CD14-positive monocyte (primary cell): ENCODE results near the gene SLC25A21. TPM values are rescaled to one million over a fixed set of nuclear protein-coding genes. Genes with fewer than 3 reads are reported as not detected.

ENCODE experiments used
- DNase-seq, 3 donors: peaks; one replicate each; pipeline ENCODE4 v3.0.0-alpha.2; 2011 to 2022
- H2AFZ ChIP-seq: 2 replicates; pipeline ENCODE4 v1.6.0; 2012; ENCODE audit warnings: mild to moderate bottlenecking, low read depth, low read length, inconsistent platforms; ENCODE audit not compliant: insufficient read depth, poor library complexity, severe bottlenecking
- H3K27ac ChIP-seq, 2 donors: 1 replicate in 1 of 2; 2 replicates in 1 of 2; pipeline ENCODE4 v1.5.1; 2012 to 2013; ENCODE audit warnings: low read length in 2 of 2, control low read depth in 1 of 2, inconsistent platforms in 1 of 2, low read depth in 1 of 2, mild to moderate bottlenecking in 1 of 2
- H3K27me3 ChIP-seq, 2 donors: one replicate each; pipeline versions ENCODE4 v1.6.0 to v1.6.1; 2011 to 2013; ENCODE audit warnings: low read length in 2 of 2; ENCODE audit not compliant: control insufficient read depth in 2 of 2, insufficient read depth in 2 of 2
- H3K36me3 ChIP-seq, 2 donors: replicated peaks in 1 of 2; 1 replicate in 1 of 2; 2 replicates in 1 of 2; pipeline versions ENCODE4 v1.5.1 to v1.6.1; 2012 to 2013; ENCODE audit warnings: low read length in 2 of 2, control low read depth in 1 of 2, inconsistent platforms in 1 of 2, mild to moderate bottlenecking in 1 of 2; ENCODE audit not compliant: insufficient read depth in 2 of 2, control insufficient read depth in 1 of 2
- H3K4me1 ChIP-seq, 2 donors: 1 replicate in 1 of 2; 2 replicates in 1 of 2; pipeline versions ENCODE4 v1.5.1 to v1.6.1; 2012 to 2013; ENCODE audit warnings: low read length in 2 of 2, control low read depth in 1 of 2, inconsistent platforms in 1 of 2, mild to moderate bottlenecking in 1 of 2, moderate library complexity in 1 of 2; ENCODE audit not compliant: insufficient read depth in 2 of 2, control insufficient read depth in 1 of 2
- H3K4me2 ChIP-seq: replicated peaks from 2 replicates; pipeline ENCODE3; 2012; ENCODE audit warnings: low read length, moderate library complexity, mild to moderate bottlenecking; ENCODE audit not compliant: poor library complexity, severe bottlenecking; ENCODE audit errors: extremely low read depth
- H3K4me3 ChIP-seq, 3 experiments: fragments of 200-600 bp in 1 of 3; sonication (generic) in 1 of 3; replicated peaks in 1 of 3; 1 replicate in 2 of 3; 2 replicates in 1 of 3; pipeline ENCODE4 v1.5.1; 2011 to 2013; ENCODE audit warnings: low read length in 3 of 3, mild to moderate bottlenecking in 3 of 3, control low read depth in 2 of 3, low read depth in 2 of 3, inconsistent platforms in 1 of 3, moderate library complexity in 1 of 3
- H3K79me2 ChIP-seq: 2 replicates; pipeline ENCODE4 v1.6.0; 2012; ENCODE audit warnings: mild to moderate bottlenecking, control low read depth, inconsistent platforms, low read length, moderate library complexity; ENCODE audit not compliant: insufficient read depth
- H3K9ac ChIP-seq: 2 replicates; pipeline ENCODE4 v1.6.0; 2017; ENCODE audit warnings: low read length, mild to moderate bottlenecking; ENCODE audit not compliant: insufficient read depth, poor library complexity, severe bottlenecking
- H3K9me3 ChIP-seq, 2 donors: replicated peaks in 1 of 2; 1 replicate in 1 of 2; 2 replicates in 1 of 2; pipeline versions ENCODE4 v1.5.1 to v1.6.1; 2012 to 2013; ENCODE audit warnings: low read length in 2 of 2, control low read depth in 1 of 2; ENCODE audit not compliant: control insufficient read depth in 1 of 2, insufficient read depth in 1 of 2
- H4K20me1 ChIP-seq: 2 replicates; pipeline ENCODE4 v1.6.0; 2012; ENCODE audit warnings: mild to moderate bottlenecking, low read length, control low read depth, moderate library complexity; ENCODE audit not compliant: insufficient read depth
- H3K27ac Mint-ChIP-seq, 7 donors: one replicate each; pipeline ENCODE4 v1.8.0; 2020; ENCODE audit warnings: mild to moderate bottlenecking in 7 of 7, mixed read lengths in 7 of 7, moderate library complexity in 6 of 7, inconsistent platforms in 2 of 7
- H3K27me3 Mint-ChIP-seq, 3 donors: one replicate each; pipeline ENCODE4 v1.8.0; 2021 to 2022; ENCODE audit warnings: low read depth in 3 of 3, mild to moderate bottlenecking in 3 of 3, mixed read lengths in 3 of 3, moderate library complexity in 3 of 3, inconsistent platforms in 1 of 3
- H3K36me3 Mint-ChIP-seq, 2 donors: one replicate each; pipeline ENCODE4 v1.8.0; 2020; ENCODE audit warnings: mixed read lengths in 2 of 2, inconsistent platforms in 1 of 2, mild to moderate bottlenecking in 1 of 2
- H3K4me1 Mint-ChIP-seq: one replicate; pipeline ENCODE4 v1.8.0; 2020; ENCODE audit warnings: mild to moderate bottlenecking, mixed read lengths
- H3K4me3 Mint-ChIP-seq, 2 donors: one replicate each; pipeline ENCODE4 v1.8.0; 2020; ENCODE audit warnings: mild to moderate bottlenecking in 2 of 2, mixed read lengths in 2 of 2, moderate library complexity in 1 of 2
- H3K9me3 Mint-ChIP-seq, 7 donors: one replicate each; pipeline ENCODE4 v1.8.0; 2020 to 2022; ENCODE audit warnings: mixed read lengths in 7 of 7, mild to moderate bottlenecking in 6 of 7, moderate library complexity in 6 of 7, inconsistent platforms in 2 of 7
- CTCF ChIP-seq: fragments of 200-600 bp; IDR thresholded peaks from one replicate; pipeline ENCODE4 v1.8.0; 2022; ENCODE audit warnings: antibody characterized with exemption, mild to moderate bottlenecking
- WGBS: methylation state at CpG from one replicate; pipeline ENCODE4 v1.1.5; 2013; ENCODE audit warnings: missing lambda C conversion rate; ENCODE audit not compliant: insufficient coverage; 5-methylcytosine and 5-hydroxymethylcytosine counted together
- intact Hi-C, 2 donors: fragments of 100-400 bp; cut with micrococcal nuclease; formaldehyde crosslinking; loops; one replicate each; pipeline versions ENCODE4 v1.15.0 to v1.15.1; 2023
- polyA plus RNA-seq, 3 donors: library from polyadenylated mRNA; depleted of rRNA in 1 of 3; unstranded in 2 of 3; stranded (reverse) in 1 of 3; fragments of 300-500 nt in 2 of 3; fragments of >200 nt in 1 of 3; fragmentation: Illumina TruSeq in 2 of 3; gene quantifications; 1 replicate in 2 of 3; 2 replicates in 1 of 3; pipeline ENCODE4 v1.2.3, GENCODE V29; 2012 to 2021

The SLC25A21 gene
- polyA plus RNA-seq, 3 donors, result not detected

- Histone ChIP-seq H2AFZ (no peak overlapping the region), H3K4me2 (peak overlapping the region; percentile 61), H3K27ac (no peak overlapping the region), H3K4me3 (no peak overlapping the region), H3K9ac (no peak overlapping the region), H3K36me3 (no peaks in the 10 kb centered on the region), H3K27me3 (peaks cover 94 to 100% of the 10 kb centered on the region in 2 donors), H3K4me1 (peaks cover 7% of the 10 kb centered on the region in 2 donors), H3K9me3 (peaks cover 34 to 93% of the 10 kb centered on the region in 2 donors), H3K79me2 (no peaks in the 10 kb centered on the region), H4K20me1 (no peaks in the 10 kb centered on the region)
- peak overlapping the region in 1 of 2 donors; percentile 89 for H3K4me3 Mint-ChIP-seq
- no peak for DNase-seq
- 7% methylated on average over 28 of the region's 35 CpGs for WGBS
- no peak for TF ChIP-seq CTCF
- H3K27me3 Mint-ChIP-seq, result peaks cover 98 to 100% (median 100%) of the 10 kb centered on the region in 3 donors
- H3K27ac Mint-ChIP-seq, result peak overlapping the region in 1 of 7 donors; percentile 24
- H3K4me1 Mint-ChIP-seq, result peaks cover 29% of the 10 kb centered on the region
- peaks cover 21 to 77% (median 60%) of the 10 kb centered on the region in 7 donors for H3K9me3 Mint-ChIP-seq
- intact Hi-C loops, result no loop called here
- peaks cover 19 to 20% of the 10 kb centered on the region in 2 donors for H3K36me3 Mint-ChIP-seq
Observed at GRCh38 chr14:36660736-36661505, 511.5 kb downstream of the SLC25A21 start.

GRCh38 chr14:36659822-36660735 is 512.3 kb downstream of the SLC25A21 start:
- Histone ChIP-seq H3K36me3 (no peaks in the 10 kb centered on the region), H3K9me3 (peaks cover 37 to 93% of the 10 kb centered on the region in 2 donors), H4K20me1 (no peaks in the 10 kb centered on the region), H3K4me2 (no peak overlapping the region), H3K27ac (no peak overlapping the region), H3K4me1 (peaks cover 7 to 11% of the 10 kb centered on the region in 2 donors), H3K79me2 (no peaks in the 10 kb centered on the region), H3K9ac (no peak overlapping the region), H3K27me3 (peaks cover 94 to 100% of the 10 kb centered on the region in 2 donors), H3K4me3 (no peak overlapping the region), H2AFZ (no peak overlapping the region)
- peaks cover 36% of the 10 kb centered on the region for H3K4me1 Mint-ChIP-seq
- 10% methylated on average over 10 of the region's 19 CpGs for WGBS
- intact Hi-C loops, result no loop called here
- peaks cover 22 to 28% of the 10 kb centered on the region in 2 donors for H3K36me3 Mint-ChIP-seq
- peaks cover 98 to 100% (median 100%) of the 10 kb centered on the region in 3 donors for H3K27me3 Mint-ChIP-seq
- TF ChIP-seq CTCF, result no peak
- DNase-seq, result no peak
- H3K9me3 Mint-ChIP-seq, result peaks cover 26 to 82% (median 63%) of the 10 kb centered on the region in 7 donors
- peak overlapping the region in 1 of 2 donors; percentile 89 for H3K4me3 Mint-ChIP-seq
- no peak overlapping the region for H3K27ac Mint-ChIP-seq
